Peyer's patch (tissue), 4 donors: ENCODE results near the gene PRX. TPM values are rescaled to one million over a fixed set of nuclear protein-coding genes. Genes with fewer than 3 reads are reported as not detected.

Source experiments
- DNase-seq, 3 donors: peaks; one replicate each; pipeline ENCODE4 v3.0.0-alpha.2; 2017 to 2019
- H3K27ac ChIP-seq, 4 donors: fragments of 200-600 bp; sonication (generic); one replicate each; pipeline ENCODE4 v1.5.1; 2016 to 2019
- H3K27me3 ChIP-seq, 2 donors: fragments of 200-600 bp; sonication (generic); one replicate each; pipeline ENCODE4 v1.5.1; 2019
- H3K36me3 ChIP-seq, 3 donors: fragments of 200-600 bp; sonication (generic); one replicate each; pipeline ENCODE4 v1.5.1; 2016 to 2019
- H3K4me1 ChIP-seq, 4 donors: fragments of 200-600 bp; sonication (generic); one replicate each; pipeline ENCODE4 v1.5.1; 2016 to 2019
- H3K4me3 ChIP-seq, 4 donors: fragments of 200-600 bp; sonication (generic); 1 replicate in 3 of 4; 2 replicates in 1 of 4; pipeline ENCODE4 v1.5.1; 2016 to 2019; ENCODE audit warnings: mild to moderate bottlenecking in 1 of 4
- H3K9me3 ChIP-seq, 4 donors: fragments of 200-600 bp; sonication (generic); one replicate each; pipeline ENCODE4 v1.5.1; 2016 to 2019; ENCODE audit warnings: mild to moderate bottlenecking in 1 of 4
- CTCF ChIP-seq, 6 experiments: fragments of 450-650 bp in 4 of 6; fragments of 200-600 bp in 2 of 6; sonication (generic) in 1 of 6; IDR thresholded peaks; one replicate each; pipeline ENCODE4 v1.5.1; 2017 to 2019; ENCODE audit warnings: antibody characterized with exemption in 6 of 6, mild to moderate bottlenecking in 3 of 6, moderate library complexity in 1 of 6
- POLR2A ChIP-seq, 2 donors: fragments of 450-650 bp; IDR thresholded peaks; one replicate each; pipeline ENCODE4 v1.5.1; 2017; ENCODE audit warnings: antibody characterized with exemption in 2 of 2, mild to moderate bottlenecking in 2 of 2, moderate library complexity in 2 of 2
- total RNA-seq, 4 donors: library from RNA; depleted of rRNA; stranded (reverse); fragments of >200 nt; gene quantifications; one replicate each; pipeline ENCODE4 v1.1.0, GENCODE V29; 2016

PRX gene
- total RNA-seq, 4 donors from 2014 or later: 1.4 to 7.4 (median 3.0) TPM

DNA sequence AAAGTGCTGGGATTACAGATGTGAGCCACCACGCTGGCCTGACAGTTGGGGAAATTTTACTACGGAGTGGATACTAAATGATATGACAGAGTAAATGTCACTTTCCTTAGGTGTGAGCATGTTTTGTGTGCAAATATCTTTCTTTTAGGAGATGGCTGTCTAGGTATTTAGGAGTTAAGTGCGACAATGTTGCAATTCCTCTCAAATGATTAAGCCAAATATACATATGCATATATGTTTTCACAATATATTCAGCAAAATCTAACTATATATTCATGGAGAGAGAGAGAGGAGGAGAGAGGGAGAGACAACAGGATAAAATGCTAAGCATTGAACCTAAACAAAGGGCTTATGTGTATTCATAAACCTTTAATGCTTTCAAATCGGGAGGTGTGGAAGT lies 36.3 kb upstream of the PRX start:
- TF ChIP-seq CTCF (IDR thresholded peaks at IDR 0.05) (no peak), POLR2A (IDR thresholded peaks at IDR 0.05) (no peak)
- no peaks in the 10 kb centered on the region for H3K4me1 ChIP-seq
- H3K4me3 ChIP-seq: no peak overlapping the region
- no peak overlapping the region for H3K27ac ChIP-seq
- H3K9me3 ChIP-seq: no peaks in the 10 kb centered on the region
- H3K27me3 ChIP-seq: no peaks in the 10 kb centered on the region
- peaks cover 0 to 20% (median 0%) of the 10 kb centered on the region in 3 donors for H3K36me3 ChIP-seq
- no peak for DNase-seq

DNA sequence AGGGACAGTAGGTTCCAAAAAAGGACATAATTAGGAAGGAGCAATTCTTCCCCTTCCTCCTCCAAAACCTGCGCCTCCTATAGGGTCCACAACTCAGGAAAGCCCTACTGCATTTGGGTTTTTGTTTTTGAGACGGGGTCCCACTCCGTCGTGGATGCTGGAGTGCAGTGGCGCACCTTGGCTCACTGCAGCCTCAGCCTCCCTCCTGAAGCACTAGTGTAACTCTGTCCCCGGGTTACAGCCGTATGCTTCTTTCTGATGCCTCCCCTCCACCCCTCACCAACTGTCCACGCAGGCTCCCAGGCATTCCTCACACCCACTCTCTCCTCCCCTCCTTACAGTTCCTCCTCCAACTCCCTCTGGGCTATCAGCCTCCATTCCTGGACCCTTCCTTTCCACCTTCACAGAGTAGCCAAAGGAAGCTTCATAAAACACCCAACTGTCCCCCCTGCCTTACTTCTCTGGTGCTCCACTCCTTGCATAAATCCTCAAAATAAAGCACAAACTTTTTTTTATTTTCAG lies 33.1 kb upstream of the PRX start:
- Histone ChIP-seq H3K36me3 (peaks cover 0 to 28% (median 0%) of the 10 kb centered on the region in 3 donors), H3K4me3 (no peak overlapping the region), H3K9me3 (no peaks in the 10 kb centered on the region), H3K4me1 (peaks cover 0 to 14% (median 0%) of the 10 kb centered on the region in 4 donors), H3K27ac (no peak overlapping the region), H3K27me3 (no peaks in the 10 kb centered on the region)
- no peak for DNase-seq
- TF ChIP-seq POLR2A (IDR thresholded peaks at IDR 0.05) (no peak), CTCF (IDR thresholded peaks at IDR 0.05) (no peak)

GRCh38 chr19:40445780-40446262 lies 32.6 kb upstream of the PRX start:
- no peak for DNase-seq
- H3K27me3 ChIP-seq: no peaks in the 10 kb centered on the region
- H3K36me3 ChIP-seq: peaks cover 0 to 33% (median 0%) of the 10 kb centered on the region in 3 donors
- peaks cover 0 to 15% (median 0%) of the 10 kb centered on the region in 4 donors for H3K4me1 ChIP-seq
- no peaks in the 10 kb centered on the region for H3K9me3 ChIP-seq
- H3K27ac ChIP-seq: no peak overlapping the region
- no peak overlapping the region for H3K4me3 ChIP-seq
- no peak for TF ChIP-seq POLR2A (IDR thresholded peaks at IDR 0.05)
- TF ChIP-seq CTCF (IDR thresholded peaks at IDR 0.05): no peak

DNA sequence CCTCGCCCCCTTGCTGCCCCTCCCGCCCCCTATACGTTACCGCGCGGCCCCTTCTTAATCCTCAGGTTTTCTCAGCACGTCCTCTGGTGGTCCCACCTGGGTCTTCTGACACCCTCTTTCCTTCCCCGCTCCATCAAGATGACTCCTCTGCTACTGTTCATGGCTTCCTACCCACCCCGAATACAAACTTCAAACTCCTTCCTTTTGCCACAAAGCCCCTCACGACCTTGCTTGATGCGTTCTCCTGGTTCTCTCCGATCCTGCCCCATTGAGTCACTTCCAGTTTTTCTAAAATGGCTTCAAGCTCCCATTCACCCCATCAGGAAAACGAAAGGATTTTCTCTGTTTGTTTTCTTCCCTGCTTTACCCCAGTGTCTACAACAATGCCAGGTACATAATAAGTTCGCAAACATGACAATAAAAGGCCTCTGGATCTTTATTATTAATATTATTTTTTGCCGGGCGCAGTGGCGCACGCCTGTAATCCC lies 31.7 kb upstream of the PRX start:
- H3K4me1 ChIP-seq: peaks cover 0 to 15% (median 0%) of the 10 kb centered on the region in 4 donors
- TF ChIP-seq POLR2A (IDR thresholded peaks at IDR 0.05) (no peak), CTCF (IDR thresholded peaks at IDR 0.05) (peak in 3 of 6 experiments; percentile 10 to 31 (median 11))
- DNase-seq: no peak
- H3K36me3 ChIP-seq: peaks cover 0 to 42% (median 0%) of the 10 kb centered on the region in 3 donors
- peak overlapping the region; percentile 95 to 99 (median 98) for H3K27ac ChIP-seq
- H3K27me3 ChIP-seq: no peaks in the 10 kb centered on the region
- no peaks in the 10 kb centered on the region for H3K9me3 ChIP-seq
- H3K4me3 ChIP-seq: peak overlapping the region; percentile 85 to 97 (median 90)

DNA sequence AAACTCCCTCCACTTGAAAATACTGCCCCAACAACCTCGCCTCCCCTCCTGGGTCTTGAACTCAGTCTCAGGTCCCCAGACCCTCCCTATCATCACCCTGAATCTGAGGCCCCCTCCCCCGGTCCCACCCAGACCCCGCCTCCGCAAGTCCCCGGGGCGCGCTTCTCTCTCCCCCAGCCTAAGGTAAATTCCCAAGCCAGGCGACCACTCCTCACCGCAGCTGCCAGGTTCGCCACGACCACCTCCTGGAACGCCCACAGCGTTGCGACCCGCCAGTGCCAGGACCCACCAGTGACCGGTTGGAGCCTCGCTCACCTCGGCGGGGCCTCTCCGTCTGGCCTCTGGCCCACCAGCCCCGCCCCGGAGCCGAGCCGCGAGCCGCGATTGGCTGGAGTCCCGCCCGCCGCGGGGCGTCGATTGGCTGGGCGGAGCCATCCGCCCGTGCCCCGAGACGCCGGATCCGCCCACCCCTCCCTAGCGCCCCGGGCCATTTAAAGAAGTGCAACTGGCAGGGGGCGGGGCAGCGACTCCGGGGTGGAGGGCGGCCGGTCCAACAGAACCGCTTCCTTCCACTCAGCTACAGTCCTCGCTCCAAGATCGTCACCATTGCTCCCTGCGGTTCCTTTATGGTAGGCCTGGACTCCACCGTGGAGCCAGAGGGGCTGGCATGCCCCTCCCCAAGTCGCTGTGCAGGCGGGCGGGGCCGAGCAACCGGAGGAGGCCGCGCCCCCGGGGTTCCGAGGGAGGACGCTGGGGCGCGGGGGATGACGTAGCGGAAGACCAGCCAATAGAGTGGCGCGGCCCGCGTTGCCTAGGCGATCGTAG lies 31.0 kb upstream of the PRX start, which contains the start of gene SERTAD3:
Gene SERTAD3, minus strand, starts transcription at position 336 of the 825 bp plus-strand sequence. CDS start 2,255 bp downstream, outside the sequence.
- no peaks in the 10 kb centered on the region for H3K9me3 ChIP-seq
- peak within 1 kb of the TSS; percentile 95 to 99 (median 98) for H3K27ac ChIP-seq
- peak; percentile 98 to 99 (median 99) for DNase-seq
- TF ChIP-seq CTCF (IDR thresholded peaks at IDR 0.05): peak in 1 of 6 experiments; percentile 13
- TF ChIP-seq POLR2A (IDR thresholded peaks at IDR 0.05): peak; percentile 95 to 99
- no peaks in the 10 kb centered on the region for H3K27me3 ChIP-seq
- peak within 1 kb of the TSS; percentile 85 to 97 (median 90) for H3K4me3 ChIP-seq
- peaks cover 0 to 15% (median 0%) of the 10 kb centered on the region in 4 donors for H3K4me1 ChIP-seq
- H3K36me3 ChIP-seq: peaks cover 0 to 36% (median 0%) of the 10 kb centered on the region in 3 donors
